OCI-LY7 (cell line): ENCODE results near the gene RPTN.
A peak's percentile ranks its signal among the peaks of the same experiment; 100 is the strongest.

ENCODE experiments used
- CTCF ChIP-seq: fragments of 200-600 bp; sonication (generic); conservative IDR thresholded peaks from 2 replicates; pipeline ENCODE4 v1.5.1; 2014; ENCODE audit warnings: mild to moderate bottlenecking, antibody characterized with exemption, low read length, moderate library complexity, mixed read lengths
- EZH2phosphoT487 ChIP-seq: fragments of 200-600 bp; sonication (generic); IDR thresholded peaks from 2 replicates; pipeline ENCODE4 v1.6.1; 2018; ENCODE audit warnings: low read depth, borderline replicate concordance, mild to moderate bottlenecking, mixed run types, antibody characterized with exemption, low read length, moderate library complexity, mixed read lengths

- TF ChIP-seq CTCF, result peak; percentile 86
- no peak for TF ChIP-seq EZH2phosphoT487
Measured at GRCh38 chr1:152189657-152190442, 30.8 kb upstream of the RPTN start.
